T-helper 2 cell (primary cell): ENCODE measurements around the gene MRPL14.
A peak's percentile ranks its signal among the peaks of the same experiment; 100 is the strongest.

Experiments used
- DNase-seq, 5 experiments: peaks; one replicate each; pipeline versions ENCODE4 v3.0.0 to v3.0.0-alpha.2; 2012 to 2022

MRPL14 gene

DNA sequence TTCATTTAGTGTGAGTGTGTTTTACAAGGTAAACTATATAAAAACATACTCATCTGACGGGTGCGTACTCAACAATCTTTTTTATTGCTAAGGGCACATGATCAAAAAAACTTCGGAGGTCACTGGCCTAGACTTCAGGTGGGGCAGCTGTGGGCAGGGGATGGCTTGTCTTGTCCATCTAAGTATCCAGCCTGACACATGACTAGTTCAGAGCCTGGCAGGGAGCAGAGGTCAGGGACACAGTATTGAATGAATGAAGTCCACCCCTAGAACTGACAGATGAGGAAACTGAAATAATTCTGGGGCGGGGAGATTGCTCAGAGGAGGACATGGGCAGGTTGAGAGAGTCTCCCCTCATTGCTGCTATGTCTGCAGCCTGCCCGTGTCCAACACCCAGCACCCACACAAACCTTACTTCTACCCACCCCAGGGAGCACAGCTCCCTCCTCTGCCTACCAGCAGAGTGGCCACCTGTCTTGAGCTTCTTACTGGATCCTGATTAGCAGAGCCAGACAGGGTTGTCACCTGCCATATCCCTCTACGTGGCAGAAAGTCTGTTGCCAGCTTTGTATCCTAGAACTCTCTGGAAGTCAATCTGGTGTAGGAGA, 48.9 kb downstream of the MRPL14 start:
- DNase-seq = no peak

GRCh38 chr6:44077214-44077946, 49.9 kb downstream of the MRPL14 start:
- no peak for DNase-seq

- DNase-seq = no peak
Observed at GRCh38 chr6:44076356-44077213, 50.7 kb downstream of the MRPL14 start.

DNA sequence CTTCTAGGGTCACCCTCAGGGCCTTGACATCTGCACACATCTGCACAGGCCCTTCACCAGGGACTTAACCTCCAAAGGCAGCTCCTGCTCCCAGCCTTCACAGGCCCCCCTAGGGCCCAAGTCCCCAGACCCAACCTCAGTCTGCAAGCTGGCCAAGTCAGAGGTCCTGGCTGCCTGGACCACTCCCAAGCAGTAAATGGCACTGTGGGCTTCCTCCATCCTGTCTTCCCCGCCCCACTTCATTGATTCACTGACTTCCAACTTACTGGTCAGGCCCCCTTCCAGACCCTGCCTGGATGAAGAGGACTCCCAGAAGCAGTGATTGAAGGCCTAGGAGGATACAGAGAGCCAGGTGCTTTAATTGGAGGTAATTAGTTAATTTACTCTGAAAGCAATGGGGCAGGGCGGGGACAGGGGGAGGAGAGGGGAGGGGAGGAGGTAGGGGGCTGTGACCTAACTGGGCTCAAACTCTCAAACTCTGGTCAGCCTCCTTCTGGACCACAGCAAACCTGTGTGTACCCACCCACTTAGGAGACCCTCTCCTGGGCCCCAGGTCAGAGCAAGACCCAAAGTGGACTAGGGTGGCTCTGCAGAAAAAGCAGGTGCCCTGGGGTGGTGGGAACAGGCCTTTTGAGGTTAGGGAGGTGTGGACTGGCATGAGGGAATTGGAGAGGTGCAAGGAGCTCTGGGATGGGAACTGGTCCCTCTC, 51.5 kb downstream of the MRPL14 start:
- DNase-seq = no peak

DNA sequence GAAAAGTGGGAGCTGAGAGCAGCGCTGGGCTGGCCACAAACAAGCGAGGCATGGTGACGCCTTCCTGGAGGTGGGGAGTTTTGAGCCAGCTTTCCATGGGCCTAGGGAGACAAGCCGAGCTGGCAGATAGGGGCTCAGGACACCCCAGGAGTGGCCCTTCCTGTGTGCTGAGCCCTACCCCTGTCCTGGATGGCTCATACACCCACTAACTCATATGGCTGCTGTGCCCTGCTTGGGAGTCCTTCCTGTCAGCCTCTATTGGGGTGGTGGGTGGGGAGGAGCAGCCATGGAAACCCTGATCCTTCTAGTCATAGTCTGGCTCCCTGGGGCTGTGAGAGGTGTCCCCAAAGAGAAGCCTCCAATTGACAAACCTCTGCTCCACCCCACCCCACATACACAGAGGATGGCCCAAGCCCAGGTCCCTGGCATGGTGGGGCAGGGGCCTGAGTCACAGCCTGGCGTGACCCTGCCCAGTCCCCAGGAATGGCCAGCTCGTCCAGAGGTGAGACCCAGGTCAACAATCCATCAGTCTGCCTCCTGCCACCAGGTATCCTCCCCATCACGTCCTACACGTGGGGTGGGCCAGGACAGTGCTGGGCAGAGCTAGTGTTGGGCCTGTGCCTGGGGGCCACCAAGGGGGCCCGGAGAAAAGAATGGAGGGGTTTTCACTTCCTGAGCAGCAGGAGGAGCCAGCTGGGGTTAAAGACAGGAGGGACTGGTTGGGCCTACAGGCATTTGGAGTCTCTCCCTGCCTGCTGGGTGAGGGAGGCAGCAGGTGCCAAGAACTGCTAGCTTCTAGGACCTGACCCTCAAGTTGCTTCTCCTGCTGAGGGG, 52.2 kb downstream of the MRPL14 start:
- DNase-seq = peak in 1 of 5 experiments; percentile 11

DNA sequence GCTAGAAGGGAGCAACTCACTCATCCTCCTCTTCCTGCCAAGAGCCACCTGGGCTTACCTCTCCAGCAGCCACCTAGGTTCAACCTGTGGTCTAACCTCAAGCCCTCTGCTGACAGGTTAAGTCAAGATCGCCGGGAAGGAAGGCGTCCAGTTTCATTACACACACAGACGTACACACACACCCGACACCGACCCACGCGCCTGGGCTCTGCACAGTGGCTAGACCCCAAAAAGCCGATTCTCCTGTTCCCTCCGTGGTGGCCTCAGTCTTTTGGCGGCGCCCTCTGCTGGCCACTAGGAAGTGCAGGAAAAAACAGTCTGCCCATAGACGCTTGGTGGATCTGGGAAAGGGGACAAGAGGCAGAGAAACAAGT, 52.8 kb downstream of the MRPL14 start:
- DNase-seq = peak; percentile 27 to 79 (median 47)

GRCh38 chr6:44073612-44074438, 53.4 kb downstream of the MRPL14 start:
- peak in 1 of 5 experiments; percentile 24 for DNase-seq

DNA sequence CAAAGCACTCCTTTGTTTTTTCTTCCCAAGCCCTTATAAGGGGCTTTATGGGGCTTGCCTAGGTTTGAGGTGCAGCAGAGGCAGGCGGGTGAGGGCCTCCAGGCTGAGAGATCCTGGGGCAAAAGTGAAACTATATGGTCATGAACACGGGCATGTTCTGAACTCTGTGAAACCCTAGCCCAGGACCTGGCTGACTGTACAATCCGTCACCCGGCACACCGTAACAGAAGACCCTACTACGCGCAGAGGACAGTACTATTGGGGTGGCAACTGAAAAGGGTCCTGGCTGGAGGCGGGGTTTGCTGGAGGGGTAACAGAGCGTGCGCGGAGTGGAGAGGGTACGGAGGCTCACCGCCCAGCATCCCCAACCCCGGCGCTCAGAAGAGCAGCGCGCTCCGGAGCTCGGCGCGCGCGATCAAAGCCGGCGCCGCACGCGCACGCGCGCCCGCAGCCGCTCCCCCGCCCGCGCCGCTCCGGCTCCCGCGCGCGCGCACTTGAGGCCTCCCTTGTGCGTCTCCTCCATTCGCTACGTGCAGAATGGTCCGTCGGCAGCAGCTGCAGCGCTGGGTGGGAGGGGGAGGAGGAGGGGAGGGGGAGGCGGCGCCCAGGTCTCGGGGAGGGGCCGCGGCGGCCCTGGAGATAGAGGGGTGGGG, 54.2 kb downstream of the MRPL14 start:
- peak; percentile 49 to 94 (median 59) for DNase-seq

- no peak for DNase-seq
Observed at GRCh38 chr6:44072452-44072958, 54.7 kb downstream of the MRPL14 start.

- no peak for DNase-seq
Observed at GRCh38 chr6:44071670-44072451, 55.4 kb downstream of the MRPL14 start.

- no peak for DNase-seq
Observed at GRCh38 chr6:44068607-44069296, 58.5 kb downstream of the MRPL14 start.

DNA sequence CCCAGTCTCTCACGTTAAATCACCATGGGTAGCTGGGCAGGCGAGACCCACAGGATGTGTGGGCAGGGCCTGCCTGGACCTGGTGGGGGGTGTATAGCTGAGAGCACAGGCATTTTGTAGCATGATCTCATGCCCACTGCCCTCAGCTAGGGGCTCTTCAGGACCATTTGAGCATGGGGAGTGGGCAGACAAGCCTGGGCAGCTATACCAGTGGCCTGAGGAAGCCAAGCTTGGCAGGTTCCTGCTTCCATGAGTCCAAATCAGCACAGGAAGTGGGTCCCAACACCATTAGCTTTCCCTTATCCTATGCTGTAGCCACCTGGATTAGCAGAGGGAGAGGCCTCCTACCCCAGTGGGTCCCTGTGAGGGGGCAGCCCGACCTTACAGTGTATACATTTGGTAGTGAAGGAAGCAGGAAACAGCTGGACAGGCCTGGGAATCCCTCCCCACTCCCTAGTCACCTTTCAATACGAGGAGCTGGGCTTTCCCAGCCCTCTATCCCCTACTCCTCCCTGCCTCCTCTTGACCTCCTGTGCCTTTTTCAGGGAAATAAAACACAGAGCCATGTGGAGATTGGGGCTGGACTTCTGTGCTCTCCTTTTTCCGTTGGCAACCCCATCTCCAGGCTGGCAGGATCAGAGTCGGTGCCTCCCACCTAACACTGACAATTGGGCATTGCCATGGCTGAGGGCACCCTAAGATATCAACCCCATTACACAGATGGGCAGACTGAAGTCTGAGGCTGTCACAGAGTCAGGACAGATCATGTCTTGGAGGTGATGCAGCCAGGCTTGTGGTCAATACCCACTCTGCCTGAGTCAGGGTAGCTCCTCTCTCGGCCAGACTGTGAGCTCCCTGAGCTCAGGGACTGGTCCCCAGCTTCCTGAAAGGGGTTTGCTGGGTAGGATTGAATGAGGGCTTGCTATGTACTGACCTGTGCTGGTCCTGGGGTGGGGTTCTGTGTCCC, 59.8 kb downstream of the MRPL14 start:
- DNase-seq = no peak

DNA sequence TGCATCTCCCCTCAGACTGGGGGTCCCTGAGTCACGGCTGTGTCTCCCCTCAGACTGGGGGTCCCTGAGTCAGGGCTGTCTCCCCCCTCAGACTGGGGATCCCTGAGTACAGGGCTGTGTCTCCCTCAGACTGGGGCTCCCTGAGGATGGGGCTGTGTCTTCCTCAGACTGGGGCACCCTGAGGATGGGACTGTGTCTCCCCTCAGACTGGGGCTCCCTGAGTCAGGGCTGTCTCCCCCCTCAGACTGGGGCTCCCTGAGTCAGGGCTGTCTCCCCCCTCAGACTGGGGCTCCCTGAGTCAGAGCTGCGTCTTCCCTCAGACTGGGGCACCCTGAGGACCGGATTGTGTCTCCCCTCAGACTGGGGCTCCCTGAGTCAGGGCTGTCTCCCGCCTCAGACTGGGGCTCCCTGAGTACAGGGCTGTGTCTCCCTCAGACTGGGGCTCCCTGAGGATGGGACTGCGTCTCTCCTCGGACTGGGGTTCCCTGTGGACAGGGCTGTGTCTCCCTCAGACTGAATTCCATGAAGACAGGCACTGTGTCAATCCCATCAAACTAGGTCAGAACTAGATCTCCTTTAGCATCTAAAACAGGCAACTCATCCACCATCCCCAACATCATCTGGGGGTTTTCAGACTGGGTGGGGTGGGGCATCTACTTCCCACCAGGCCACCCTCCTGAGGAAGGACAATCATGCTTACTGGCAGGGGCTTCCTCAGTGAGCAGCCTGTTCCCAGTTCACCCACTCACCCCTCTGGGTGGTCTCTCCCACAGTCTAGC, 60.7 kb downstream of the MRPL14 start:
- no peak for DNase-seq

GRCh38 chr6:44065443-44066140, 61.7 kb downstream of the MRPL14 start:
- no peak for DNase-seq

DNA sequence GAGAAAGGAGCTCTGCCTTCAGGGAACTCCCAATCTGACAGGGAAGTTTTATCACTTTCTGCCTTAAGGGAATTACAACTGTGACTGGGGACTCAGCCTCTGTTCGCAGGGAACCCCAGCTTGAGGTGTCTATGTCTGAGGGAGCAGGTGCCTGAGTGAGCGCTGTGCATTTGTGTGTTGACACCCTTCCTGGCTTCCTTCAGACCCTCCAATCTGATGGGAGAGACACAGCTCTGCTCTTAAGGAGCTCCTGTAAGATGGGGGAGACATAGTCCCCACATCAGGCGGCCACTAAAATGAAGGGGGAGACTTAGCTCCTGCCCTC, 62.3 kb downstream of the MRPL14 start:
- DNase-seq = no peak
